Right forelimb (tissue), 1 donor: ENCODE data around the gene ORC3.
"Not testable (repeated sequence)": the region's sequence is repeated elsewhere in the genome, so short reads cannot be mapped to it uniquely, and the experiment has no call there.

Experiments
- DNase-seq: peaks from one replicate; pipeline ENCODE4 v3.0.0-alpha.2; 2018

Gene ORC3

GRCh38 chr6:87606199-87606598 is 16.3 kb downstream of the ORC3 start:
- no peak for DNase-seq

GRCh38 chr6:87608802-87609201 is 18.9 kb downstream of the ORC3 start:
- no peak for DNase-seq

- DNase-seq, result not testable (repeated sequence)
Observed at GRCh38 chr6:87613018-87613417, 23.1 kb downstream of the ORC3 start.

GRCh38 chr6:87617405-87617804 is 27.5 kb downstream of the ORC3 start:
- DNase-seq, result no peak

- no peak for DNase-seq
Observed at GRCh38 chr6:87618531-87618930, 28.6 kb downstream of the ORC3 start.

GRCh38 chr6:87623248-87623647 is 33.3 kb downstream of the ORC3 start:
- DNase-seq, result no peak

- DNase-seq, result no peak
Observed at GRCh38 chr6:87628424-87628823, 38.5 kb downstream of the ORC3 start.

- DNase-seq, result no peak
Observed at GRCh38 chr6:87628881-87629280, 38.9 kb downstream of the ORC3 start.

- DNase-seq, result no peak
Observed at GRCh38 chr6:87630746-87631145, 40.8 kb downstream of the ORC3 start.

- DNase-seq, result no peak
Observed at GRCh38 chr6:87633851-87634250, 43.9 kb downstream of the ORC3 start.

GRCh38 chr6:87636315-87636714 is 46.4 kb downstream of the ORC3 start:
- DNase-seq, result no peak

GRCh38 chr6:87637106-87637505 is 47.2 kb downstream of the ORC3 start:
- no peak for DNase-seq

GRCh38 chr6:87639373-87639772 is 49.4 kb downstream of the ORC3 start:
- no peak for DNase-seq

GRCh38 chr6:87641065-87641692 is 51.2 kb downstream of the ORC3 start:
- DNase-seq, result no peak

GRCh38 chr6:87645080-87645479 is 55.1 kb downstream of the ORC3 start:
- no peak for DNase-seq

- DNase-seq, result no peak
Observed at GRCh38 chr6:87653074-87653962, 63.4 kb downstream of the ORC3 start.

- no peak for DNase-seq
Observed at GRCh38 chr6:87654122-87654521, 64.2 kb downstream of the ORC3 start.

GRCh38 chr6:87654875-87655454 is 65.0 kb downstream of the ORC3 start:
- DNase-seq, result no peak

GRCh38 chr6:87655824-87656223 is 65.9 kb downstream of the ORC3 start:
- DNase-seq, result no peak

- DNase-seq, result no peak
Observed at GRCh38 chr6:87656857-87657256, 66.9 kb downstream of the ORC3 start.

GRCh38 chr6:87658516-87658915 is 68.6 kb downstream of the ORC3 start:
- no peak for DNase-seq

- DNase-seq, result no peak
Observed at GRCh38 chr6:87660226-87660911, 70.4 kb downstream of the ORC3 start.

- no peak for DNase-seq
Observed at GRCh38 chr6:87661016-87661415, 71.1 kb downstream of the ORC3 start.
